Thoracic aorta (tissue), 2 donors: Measurements from ENCODE around the gene PRKCB. TPM values are rescaled to one million over a fixed set of nuclear protein-coding genes. Genes with fewer than 3 reads are reported as not detected.

ENCODE experiments used
- ATAC-seq: fragments of 150-250 bp; one replicate; pipeline ENCODE4 v1.8.0; 2017; ENCODE audit warnings: low read depth; ENCODE audit not compliant: insufficient number of reproducible peaks, low FRiP score
- DNase-seq: peaks from one replicate; pipeline ENCODE4 v3.0.0-alpha.2; 2020; ENCODE audit warnings: low spot score
- H3K27ac ChIP-seq, 2 donors: fragments of 200-600 bp; sonication (generic); 1 replicate in 1 of 2; 2 replicates in 1 of 2; pipeline ENCODE4 v1.5.1; 2016; ENCODE audit warnings: mild to moderate bottlenecking in 2 of 2, moderate library complexity in 2 of 2
- H3K27me3 ChIP-seq: fragments of 200-600 bp; sonication (generic); replicated peaks from 2 replicates; pipeline ENCODE4 v1.6.0; 2016; ENCODE audit warnings: mild to moderate bottlenecking; ENCODE audit not compliant: insufficient read depth
- H3K36me3 ChIP-seq: fragments of 200-600 bp; sonication (generic); one replicate; pipeline ENCODE4 v1.5.1; 2016
- H3K4me1 ChIP-seq, 2 donors: fragments of 200-600 bp; sonication (generic); 1 replicate in 1 of 2; 2 replicates in 1 of 2; pipeline versions ENCODE4 v1.5.1 to v1.6.0; 2016; ENCODE audit warnings: low read depth in 2 of 2, mild to moderate bottlenecking in 1 of 2; ENCODE audit not compliant: control insufficient read depth in 1 of 2
- H3K4me3 ChIP-seq: fragments of 200-600 bp; sonication (generic); 2 replicates; pipeline ENCODE4 v1.5.1; 2016; ENCODE audit warnings: mild to moderate bottlenecking
- H3K9me3 ChIP-seq: fragments of 200-600 bp; sonication (generic); 2 replicates; pipeline ENCODE4 v1.5.1; 2016
- CTCF ChIP-seq: fragments of 200-600 bp; sonication (generic); IDR thresholded peaks from one replicate; pipeline ENCODE4 v1.5.1; 2019; ENCODE audit warnings: antibody characterized with exemption
- total RNA-seq, 2 donors: library from RNA; depleted of rRNA; stranded (reverse); fragments of >200 nt; gene quantifications; one replicate each; pipeline versions ENCODE4 v1.1.0 to v1.2.3, GENCODE V29; 2016

PRKCB gene
- total RNA-seq, 2 donors from 2014 or later, result 3.4 to 7.5 TPM

GRCh38 chr16:23898682-23899430, 63.1 kb downstream of the PRKCB start:
- no peak for ATAC-seq

GRCh38 chr16:23899869-23900268, 64.1 kb downstream of the PRKCB start:
- Histone ChIP-seq H3K27me3 (no peaks in the 10 kb centered on the region), H3K27ac (no peak overlapping the region), H3K36me3 (no peaks in the 10 kb centered on the region), H3K4me1 (peaks cover 3 to 6% of the 10 kb centered on the region in 2 donors), H3K4me3 (no peak overlapping the region), H3K9me3 (no peaks in the 10 kb centered on the region)
- DNase-seq, result no peak
- no peak for TF ChIP-seq CTCF
- ATAC-seq, result no peak

More at GRCh38 chr16:23898682-23899430, 63.1 kb downstream of the PRKCB start:
- Histone ChIP-seq H3K9me3 (no peaks in the 10 kb centered on the region), H3K4me3 (no peak overlapping the region), H3K4me1 (no peaks in the 10 kb centered on the region), H3K36me3 (no peaks in the 10 kb centered on the region), H3K27ac (no peak overlapping the region), H3K27me3 (no peaks in the 10 kb centered on the region)
- no peak for TF ChIP-seq CTCF
- no peak for DNase-seq

GRCh38 chr16:23900480-23901177, 64.8 kb downstream of the PRKCB start:
- no peak for TF ChIP-seq CTCF
- no peaks in the 10 kb centered on the region for H3K9me3 ChIP-seq
- no peak overlapping the region for H3K4me3 ChIP-seq
- no peaks in the 10 kb centered on the region for H3K36me3 ChIP-seq
- H3K4me1 ChIP-seq, result peaks cover 3 to 11% of the 10 kb centered on the region in 2 donors
- ATAC-seq (no peak), DNase-seq (no peak)
- H3K27me3 ChIP-seq, result no peaks in the 10 kb centered on the region
- no peak overlapping the region for H3K27ac ChIP-seq

- TF ChIP-seq CTCF, result no peak
- no peak overlapping the region for H3K4me3 ChIP-seq
- no peaks in the 10 kb centered on the region for H3K36me3 ChIP-seq
- peaks cover 3 to 13% of the 10 kb centered on the region in 2 donors for H3K4me1 ChIP-seq
- no peaks in the 10 kb centered on the region for H3K27me3 ChIP-seq
- H3K9me3 ChIP-seq, result no peaks in the 10 kb centered on the region
- ATAC-seq, result no peak
- H3K27ac ChIP-seq, result no peak overlapping the region
- DNase-seq, result no peak
Observed at GRCh38 chr16:23901178-23902033, 65.6 kb downstream of the PRKCB start.
